ENCODE measurements around the gene TOR1AIP1.
A peak's percentile ranks its signal among the peaks of the same experiment; 100 is the strongest.

Gene TOR1AIP1

DNA sequence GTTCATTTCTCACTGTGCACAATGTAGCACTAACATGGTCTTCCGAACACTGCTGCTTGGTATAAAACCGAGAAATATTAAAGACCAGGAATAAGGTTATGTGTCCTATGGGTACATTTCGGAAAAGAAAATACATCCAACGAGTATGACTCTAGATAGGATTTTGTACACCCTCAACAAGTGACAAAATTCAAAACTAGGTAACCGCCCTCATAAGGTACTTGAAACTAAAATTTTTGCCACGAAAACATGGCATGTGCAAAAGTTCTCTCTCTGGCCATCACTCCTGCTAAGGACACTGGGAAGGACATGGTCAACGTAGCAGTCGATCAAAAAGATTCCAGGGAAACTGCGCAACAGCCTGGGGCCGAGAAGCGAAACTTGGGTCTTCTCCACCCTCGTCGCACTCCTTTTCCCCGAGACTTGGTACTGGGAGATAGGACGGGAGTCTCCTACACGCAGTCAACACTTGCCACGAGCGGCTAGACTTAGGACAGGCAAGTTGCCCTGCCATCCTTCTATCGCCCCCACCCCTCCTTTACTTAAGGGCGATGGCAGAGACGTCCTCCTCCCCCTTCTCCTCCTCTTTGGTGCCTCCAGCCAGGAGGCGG, 338 bp upstream of the TOR1AIP1 start:
- DNase-seq, result no peak

DNA sequence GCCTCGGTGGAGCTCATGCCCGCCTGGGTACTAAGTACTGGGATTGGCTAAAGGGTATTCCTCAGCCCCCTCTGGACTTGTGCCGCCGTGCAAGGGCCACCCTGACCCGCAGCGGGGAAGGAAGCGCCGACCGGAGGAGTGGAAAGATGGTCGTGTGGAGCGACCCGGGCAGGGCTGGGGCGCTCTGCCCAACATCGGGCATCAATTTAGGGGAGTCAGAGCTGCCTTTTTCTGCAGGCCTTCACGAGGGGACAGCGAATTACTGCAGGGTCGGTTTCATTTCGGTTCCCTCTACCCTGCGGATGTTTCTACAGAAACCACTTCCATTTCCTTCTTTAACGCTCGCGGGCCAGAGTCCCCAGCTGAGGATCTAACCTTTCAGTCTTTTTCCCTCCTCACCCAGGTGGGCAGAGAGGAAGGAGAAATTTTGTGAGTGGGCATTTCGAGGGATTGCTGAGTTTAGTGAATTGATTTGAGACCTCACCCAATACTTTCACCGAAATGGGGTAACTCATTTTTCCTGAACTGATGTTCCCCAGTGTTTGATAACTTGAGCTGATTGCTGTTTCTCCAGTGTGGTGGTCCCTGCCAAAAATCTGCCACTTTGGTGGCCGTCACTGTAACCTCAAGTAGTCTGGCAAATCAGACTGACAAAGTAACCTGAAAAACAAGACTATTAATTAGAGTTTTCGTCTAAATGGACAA, 1.1 kb downstream of the TOR1AIP1 start:
- DNase-seq, result peak; percentile 55 to 65

DNA sequence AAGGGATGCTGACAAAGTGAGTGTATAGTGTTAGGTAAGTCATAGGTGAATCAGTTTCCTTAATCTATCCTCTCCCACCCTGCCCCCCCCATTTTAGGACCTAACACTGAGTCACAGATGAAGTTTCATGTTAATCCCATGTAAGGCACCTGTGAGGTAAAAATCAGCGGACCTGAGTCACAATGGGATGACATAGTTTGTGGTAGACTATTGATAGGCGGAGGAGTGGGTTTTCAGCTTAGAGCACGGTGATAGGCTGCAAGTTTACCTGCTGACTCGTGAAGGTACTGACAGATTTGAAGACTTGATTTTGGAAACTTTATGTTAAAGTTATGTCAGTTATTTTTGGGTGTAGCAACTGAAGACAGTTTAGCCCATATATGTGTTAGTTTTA, 1.7 kb downstream of the TOR1AIP1 start:
- DNase-seq, result peak; percentile 74 to 85

DNA sequence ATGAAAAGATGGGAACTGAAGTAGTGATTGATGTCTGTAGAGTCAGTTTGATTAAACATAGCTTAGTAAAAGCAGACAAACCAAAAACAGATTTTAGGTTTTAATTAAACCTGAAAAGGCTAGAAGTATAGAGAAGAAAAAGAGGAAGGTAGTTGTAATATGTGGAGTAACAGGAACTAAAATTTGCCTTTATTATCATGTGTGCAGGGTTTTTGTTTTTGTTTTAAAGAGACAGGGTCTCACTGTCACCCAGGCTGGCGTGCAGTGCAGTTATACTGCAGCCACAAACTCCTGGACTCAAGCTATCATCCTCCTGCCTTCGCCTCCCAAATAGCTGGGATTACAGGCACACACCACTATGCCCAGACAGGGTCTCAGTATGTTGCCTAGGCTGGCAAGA, 6.0 kb downstream of the TOR1AIP1 start:
- DNase-seq, result no peak

DNA sequence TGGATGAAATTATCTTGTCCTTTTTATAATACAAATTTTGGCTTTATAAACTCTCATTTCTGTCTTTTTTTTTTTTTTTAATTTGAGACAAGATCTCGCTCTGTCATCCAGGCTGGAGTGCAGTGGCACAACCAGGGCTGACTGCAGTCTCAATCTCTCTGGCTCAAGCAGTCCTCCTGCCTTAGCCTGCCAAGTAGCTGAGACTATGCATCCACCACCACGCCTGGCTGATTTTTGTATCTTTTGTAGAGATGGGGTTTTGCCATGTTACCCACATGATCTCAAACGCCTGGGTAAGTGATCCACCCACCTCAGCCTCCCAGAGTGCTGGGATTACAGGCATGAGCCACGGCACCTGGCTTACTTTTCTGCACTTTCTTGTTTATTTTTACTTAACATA, 7.5 kb downstream of the TOR1AIP1 start:
- DNase-seq, result no peak

DNA sequence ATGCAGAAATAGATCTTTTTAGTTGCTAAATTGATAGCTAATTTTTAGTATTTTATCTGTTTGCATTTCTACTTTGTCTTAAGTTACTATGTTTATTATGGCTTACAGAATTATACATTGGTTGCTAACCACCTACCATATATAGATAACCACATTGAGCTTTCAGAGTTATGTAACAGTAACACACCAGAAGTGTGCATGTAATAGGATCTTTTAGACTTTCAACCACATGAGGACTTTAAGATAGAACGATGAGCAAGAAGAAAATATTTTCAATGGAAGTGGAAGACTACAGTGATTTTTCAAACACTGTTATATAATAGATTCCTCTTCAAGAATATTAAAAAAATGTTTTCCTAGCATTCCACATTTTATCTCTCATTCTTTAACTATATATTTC, 28.8 kb downstream of the TOR1AIP1 start:
- DNase-seq, result no peak

DNA sequence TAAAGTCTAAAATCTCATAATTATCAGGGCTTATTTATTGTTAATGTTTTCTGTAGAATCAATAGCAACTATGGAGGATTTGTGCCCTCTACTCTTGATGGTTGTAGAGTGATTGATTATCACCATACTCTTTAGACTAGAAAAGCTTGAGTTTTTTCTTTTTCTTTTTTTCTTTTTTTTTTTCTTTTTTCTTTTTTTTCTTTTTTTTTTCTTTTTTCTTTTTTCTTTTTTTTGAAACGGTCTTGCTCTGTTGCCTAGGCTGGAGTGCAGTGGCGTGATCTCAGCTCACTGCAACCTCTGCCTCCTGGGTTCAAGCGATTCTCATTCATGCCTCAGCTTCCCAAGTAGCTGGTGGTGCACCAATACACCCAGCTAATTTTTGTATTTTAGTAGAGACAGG, 29.7 kb downstream of the TOR1AIP1 start:
- DNase-seq, result no peak

DNA sequence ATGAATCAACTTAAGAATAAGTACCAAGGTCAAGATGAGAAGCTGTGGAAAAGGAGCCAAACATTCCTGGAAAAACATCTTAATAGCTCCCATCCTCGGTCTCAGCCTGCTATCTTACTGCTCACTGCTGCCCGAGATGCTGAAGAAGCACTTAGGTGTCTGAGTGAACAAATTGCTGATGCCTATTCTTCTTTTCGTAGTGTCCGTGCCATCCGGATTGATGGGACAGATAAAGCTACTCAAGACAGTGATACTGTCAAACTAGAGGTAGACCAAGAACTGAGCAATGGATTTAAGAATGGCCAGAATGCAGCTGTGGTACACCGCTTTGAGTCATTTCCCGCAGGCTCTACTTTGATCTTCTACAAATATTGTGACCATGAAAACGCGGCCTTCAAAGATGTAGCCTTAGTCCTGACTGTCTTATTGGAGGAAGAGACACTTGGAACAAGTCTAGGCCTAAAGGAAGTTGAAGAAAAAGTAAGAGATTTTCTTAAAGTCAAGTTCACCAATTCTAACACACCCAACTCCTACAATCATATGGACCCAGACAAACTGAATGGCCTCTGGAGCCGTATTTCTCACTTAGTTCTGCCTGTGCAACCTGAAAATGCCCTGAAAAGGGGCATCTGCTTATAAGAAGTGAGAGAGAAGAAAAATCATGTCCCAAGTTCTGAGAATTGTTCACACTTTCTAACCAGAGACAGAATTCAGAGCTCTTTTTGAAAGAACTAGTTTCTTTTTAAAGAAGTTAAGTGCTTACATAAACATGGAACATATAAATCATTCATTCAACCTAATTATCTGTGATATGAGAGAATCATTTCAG, 35.7 kb downstream of the TOR1AIP1 start:
- DNase-seq, result no peak

DNA sequence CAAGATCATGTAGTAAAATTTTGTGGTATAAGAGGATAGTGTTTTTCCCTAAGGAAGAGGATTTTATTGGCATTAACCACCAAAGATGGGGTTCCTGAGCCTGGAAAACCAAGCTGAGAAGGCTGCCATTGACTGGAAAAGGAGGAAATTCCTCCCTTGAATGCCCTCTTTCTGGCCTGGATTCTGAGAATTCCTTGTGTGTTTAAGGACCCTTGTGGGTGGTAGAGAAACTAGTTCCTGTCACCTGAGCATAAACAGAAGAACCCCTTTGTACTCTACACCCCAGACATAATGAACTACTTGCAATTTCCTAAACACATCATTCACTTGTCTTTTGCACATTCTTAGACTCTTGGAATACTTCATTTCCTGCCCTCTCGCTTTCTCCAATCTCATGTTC, 39.4 kb downstream of the TOR1AIP1 start:
- no peak for DNase-seq

DNA sequence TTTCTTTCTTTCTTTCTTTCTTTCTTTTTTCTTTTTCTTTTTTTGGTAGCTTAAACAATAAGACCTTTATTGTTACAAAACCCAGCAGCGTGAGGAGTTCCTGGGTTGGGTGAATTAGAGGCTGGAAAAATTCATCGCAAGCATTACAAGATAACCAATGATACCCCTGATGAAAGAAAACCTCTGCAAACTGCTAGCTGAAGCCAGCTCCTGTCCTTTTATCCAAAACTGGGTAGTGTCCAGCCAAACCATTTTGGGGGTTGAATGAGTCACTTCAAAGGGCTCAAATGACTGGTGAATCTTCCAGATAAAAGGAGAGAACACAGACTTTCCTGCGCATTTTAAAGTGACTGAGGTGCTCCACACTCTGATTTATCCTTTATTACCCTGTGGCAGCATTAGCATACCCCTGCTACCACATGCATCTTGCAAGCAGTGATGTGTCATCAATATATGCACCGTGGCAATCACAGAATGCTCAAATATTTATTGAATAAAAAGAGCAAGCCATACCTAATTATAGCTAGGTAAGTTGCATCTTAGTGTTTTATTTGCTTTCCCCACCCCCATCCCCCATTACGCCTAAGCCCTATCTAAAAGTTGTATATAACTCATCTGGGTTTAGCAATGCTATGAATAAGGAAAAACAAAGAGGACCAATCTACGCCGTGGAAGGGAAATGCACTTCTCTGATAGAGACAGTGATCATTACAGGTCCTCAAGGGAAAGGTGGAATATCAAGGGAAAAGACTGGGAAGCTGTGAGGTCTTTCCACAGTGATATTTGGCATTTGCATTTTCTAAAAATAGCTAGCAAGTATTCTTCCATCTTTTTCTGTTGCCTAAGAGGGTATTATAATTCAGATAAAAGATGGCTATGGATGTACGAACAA, 40.1 kb downstream of the TOR1AIP1 start:
- DNase-seq, result no peak

DNA sequence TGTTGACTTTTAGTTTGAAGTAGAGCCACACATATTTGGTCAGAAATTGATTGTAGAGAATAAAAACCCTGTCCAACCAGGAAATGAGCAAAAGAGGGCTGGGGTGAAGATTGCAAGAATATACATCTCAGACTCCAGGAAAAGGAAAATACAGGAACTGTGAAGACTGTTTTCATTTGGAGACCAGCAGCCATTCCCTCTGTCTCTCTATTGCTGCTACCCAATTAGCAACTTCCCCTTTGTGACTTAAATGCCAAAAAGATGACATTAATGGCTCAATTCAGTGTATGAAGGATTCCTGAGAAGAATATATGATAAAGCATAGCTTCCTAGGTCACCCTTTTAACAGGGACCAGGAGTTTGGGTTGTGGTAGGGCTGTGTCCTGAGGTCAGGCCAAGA, 40.9 kb downstream of the TOR1AIP1 start:
- DNase-seq, result no peak

DNA sequence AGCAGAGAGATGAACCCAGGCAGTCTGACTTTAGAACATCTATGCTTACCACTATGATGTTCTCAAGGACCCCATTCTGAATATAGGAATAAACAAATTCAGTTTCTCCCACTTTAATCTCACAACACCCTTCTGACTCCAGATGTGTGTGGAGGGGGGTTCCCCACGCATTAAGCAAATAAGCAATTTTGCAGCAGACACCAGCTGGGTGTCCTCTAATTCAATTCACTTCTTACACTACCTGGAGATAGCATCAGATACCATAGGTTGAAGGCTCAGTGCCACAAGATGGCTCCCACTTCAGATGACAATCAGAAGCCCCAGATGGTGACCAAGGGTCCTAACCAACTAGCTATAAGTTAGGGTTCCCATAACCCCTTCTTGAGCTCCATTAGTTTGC, 42.2 kb downstream of the TOR1AIP1 start:
- no peak for DNase-seq

DNA sequence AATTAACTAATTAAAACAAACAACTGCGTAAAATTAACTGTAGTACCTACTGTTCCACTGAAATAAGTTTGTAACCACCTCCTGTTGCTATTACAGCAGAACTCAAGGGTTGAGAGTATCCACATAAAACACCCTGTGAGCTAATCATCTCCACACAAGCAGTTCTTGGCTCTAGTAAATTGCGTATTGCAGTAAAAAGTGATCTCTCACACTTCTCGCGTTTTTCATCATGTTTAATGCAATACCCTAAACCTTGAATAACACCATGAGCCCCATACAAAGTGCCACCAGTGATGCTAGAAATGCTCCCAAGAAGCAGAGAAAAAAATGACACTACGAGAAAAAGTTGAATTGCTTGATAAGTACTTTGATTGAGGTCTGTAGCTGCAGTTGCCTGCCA, 43.2 kb downstream of the TOR1AIP1 start:
- DNase-seq, result no peak

DNA sequence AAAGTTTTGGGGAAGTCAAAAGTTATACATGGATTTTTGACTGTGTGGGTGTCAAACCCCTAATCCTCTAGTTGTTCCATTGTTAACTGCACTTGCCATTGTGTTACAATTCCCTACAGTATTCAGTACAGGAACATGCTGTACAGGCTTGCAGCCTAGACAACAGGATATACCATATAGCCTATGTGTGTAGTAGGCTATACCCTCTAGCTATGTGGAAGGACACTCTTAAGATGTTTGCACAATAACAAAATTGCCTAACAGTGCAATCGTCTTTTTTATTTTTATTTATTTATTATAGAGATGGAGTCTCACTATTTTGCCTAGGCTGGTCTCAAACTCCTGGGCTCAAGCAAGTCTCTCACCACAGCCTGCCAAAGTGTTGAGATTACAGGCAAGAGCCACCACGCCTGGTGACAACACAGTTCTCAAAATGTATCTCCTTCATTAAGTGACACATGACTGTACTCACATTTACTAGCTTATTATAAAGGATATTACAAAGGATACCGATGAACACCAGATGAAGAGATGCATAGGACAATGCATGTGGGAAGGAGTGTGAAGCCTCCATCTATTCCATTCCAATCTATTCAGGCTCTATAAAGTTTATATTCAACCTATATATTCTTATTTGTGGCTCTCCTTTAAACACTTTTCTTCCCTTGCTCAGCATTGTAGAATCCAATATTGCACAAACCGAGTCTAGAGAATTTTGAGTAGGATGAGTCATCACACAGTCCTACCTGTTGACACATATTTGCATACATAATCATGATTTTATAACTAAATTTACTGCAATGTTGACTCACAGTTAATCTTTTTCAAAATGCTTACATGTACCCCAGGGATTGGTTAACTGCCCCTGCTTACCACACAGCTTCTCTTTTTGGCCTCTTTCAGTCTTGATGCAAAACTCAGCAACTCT, 44.1 kb downstream of the TOR1AIP1 start:
- DNase-seq, result no peak

DNA sequence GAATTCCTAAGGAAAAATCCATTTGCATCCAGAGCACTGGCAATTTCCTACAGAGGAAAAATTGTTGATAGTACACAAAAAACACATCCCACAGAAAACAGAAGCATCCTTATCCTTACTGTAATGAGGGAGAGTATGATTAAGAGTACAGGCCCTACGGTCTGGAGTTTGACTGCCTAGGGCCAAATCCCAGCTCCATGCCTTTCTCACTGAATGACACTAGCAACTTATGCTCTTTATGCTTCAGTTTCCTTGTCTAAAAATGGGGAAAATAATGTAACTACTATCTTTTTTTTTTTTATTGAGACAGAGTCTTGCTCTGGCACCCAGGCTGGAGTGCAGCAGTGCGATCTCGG, 44.7 kb downstream of the TOR1AIP1 start:
- no peak for DNase-seq

DNA sequence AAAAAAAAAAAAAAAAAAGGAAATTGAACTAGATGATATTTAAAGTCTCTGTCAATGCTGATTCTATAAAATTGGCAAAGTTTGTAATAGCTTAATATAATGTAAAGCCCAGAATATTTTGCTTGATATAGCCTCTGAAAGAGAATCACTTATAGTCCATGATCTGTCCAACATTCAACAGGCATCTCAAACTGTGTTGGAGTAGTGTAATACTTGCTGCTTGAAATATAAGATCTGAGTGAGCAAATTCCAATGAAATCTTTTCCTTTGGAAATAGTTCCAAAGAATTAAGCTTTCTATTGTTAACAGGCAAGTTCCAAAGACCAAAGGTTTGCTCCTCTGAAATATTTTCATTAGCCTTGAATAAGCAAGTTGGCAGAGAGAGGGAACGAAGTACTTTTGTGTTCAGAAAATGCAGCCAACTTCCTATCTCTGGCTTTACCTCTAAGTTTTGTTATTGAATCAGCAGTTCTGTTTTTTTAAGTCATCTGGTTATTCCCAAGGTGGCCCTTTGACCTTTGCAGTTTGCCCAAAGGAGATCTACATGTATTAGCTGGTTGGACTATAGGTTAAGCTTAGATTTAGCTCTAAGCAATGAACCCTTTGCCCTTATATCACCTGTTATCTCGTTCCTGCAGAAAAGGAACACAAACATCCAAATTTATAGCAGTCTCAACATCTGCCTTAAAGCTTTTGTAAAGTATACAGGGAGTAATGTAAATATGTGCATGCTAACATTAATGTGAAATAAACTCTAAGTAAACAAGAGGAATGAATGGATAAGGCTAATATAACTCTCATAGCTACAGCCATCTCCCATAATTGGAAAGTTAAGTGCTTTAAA, 48.1 kb downstream of the TOR1AIP1 start:
- DNase-seq, result no peak

DNA sequence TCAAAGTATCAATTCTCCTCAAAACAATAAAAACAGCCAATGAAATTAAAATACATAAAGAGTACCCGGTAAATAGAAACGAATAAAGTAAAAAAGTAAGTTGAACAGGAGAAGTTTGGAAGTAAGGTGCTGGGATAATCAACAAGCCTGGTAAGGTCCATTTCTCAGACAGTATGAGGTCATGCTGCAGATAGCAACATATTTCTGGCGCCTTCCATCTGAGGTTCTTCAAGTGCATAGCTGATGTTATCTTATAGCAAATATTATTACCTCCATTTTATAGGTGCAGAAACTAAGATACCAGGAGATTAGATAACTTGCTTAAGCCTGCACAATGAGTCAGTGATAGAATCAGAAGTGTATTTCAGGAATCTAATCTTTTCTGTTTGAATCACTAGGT, 48.8 kb downstream of the TOR1AIP1 start:
- no peak for DNase-seq

DNA sequence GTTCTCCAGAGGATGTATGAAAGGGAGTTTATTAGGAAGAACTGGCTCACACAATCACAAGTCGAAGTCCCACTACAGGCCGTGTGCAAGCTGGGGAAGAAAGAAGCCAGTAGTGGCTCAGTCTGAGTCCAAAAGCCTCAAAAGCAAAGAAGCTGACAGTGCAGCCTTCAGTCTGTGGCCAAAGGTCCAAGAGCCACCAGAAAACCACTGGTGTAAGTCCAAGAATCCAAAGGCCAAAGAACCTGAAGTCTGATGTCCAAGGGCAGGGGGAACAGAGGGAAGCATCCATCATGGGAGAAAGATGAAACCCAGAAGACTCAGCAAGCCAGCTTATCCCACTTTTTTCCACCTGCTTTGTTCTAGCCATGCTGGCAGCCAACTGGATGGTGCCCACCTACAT, 51.1 kb downstream of the TOR1AIP1 start:
- no peak for DNase-seq

DNA sequence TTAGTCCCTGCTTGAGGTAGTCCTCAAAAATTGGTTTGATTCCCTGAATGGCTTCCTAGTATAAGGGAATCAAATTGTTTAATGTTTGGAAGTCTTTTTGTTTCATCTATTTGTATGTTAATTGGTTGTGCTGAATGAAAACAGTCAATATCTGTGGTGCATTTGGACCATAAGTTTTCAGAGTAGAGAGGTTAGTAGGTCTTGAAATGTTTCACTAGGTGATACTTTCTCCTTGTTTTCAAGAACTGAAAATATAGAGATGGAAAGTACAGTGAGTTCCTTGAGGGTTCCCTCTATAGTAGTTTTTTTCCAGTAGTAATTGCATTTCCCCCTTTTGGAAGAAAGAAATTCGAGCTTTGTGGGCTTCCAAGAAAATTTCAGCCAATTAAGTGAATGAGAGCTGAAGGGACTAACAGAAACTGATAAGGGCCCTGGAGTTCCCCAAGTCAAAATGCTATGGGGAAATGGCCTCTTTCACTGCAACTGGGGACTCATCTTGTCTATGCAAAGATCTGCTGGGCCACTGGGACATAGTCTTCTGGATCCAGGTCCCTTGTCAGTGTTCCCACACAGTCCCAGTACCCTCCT, 53.9 kb downstream of the TOR1AIP1 start:
- no peak for DNase-seq

DNA sequence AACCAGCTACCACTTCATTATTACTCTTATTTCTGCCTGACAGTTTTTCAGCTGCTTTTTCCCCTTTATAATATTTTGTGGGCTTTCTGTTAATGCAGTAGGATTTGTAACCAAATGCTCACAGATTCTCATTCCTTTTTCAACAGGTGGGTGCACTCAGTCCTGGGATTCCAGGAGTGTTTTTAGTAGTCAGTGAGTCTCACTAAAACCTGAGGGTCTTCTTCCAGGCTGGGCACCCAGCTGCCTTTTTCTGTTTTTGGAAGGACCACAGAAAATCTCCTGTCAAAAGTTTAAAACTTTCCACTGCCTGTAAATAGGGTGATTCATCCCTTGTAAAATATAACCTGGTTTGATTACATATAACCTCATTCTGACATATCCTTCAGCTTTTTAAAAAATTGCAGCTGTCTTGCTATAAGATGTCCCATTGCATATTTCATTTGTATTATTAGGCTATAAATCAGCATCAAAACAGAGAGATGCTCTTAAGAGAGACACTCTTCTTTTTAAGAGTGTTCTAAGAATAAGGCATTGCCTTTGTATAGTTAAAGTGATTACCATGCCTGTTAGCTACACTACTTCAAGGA, 55.7 kb downstream of the TOR1AIP1 start:
- DNase-seq, result no peak

All from CD4-positive, alpha-beta T cell treated with Interleukin-4 for 1 hour (primary cell).